Esophagus squamous epithelium (tissue), 5 donors: ENCODE measurements around the gene BBS9. TPM values are rescaled to one million over a fixed set of nuclear protein-coding genes. Genes with fewer than 3 reads are reported as not detected.

Source experiments
- DNase-seq: peaks from one replicate; lab custom pipeline; 2025; lab: John Stamatoyannopoulos, UW
- H3K27ac ChIP-seq, 4 donors: fragments of 200-600 bp; sonication (generic); one replicate each; pipeline ENCODE4 v1.5.1; 2016 to 2019; ENCODE audit warnings: mild to moderate bottlenecking in 1 of 4
- H3K27me3 ChIP-seq, 4 donors: fragments of 200-600 bp; sonication (generic); 1 replicate in 3 of 4; 2 replicates in 1 of 4; pipeline versions ENCODE4 v1.5.1 to v1.6.0; 2017 to 2021; ENCODE audit warnings: antibody characterized with exemption in 1 of 4
- H3K36me3 ChIP-seq, 3 donors: fragments of 200-600 bp; sonication (generic); one replicate each; pipeline ENCODE4 v1.5.1; 2016 to 2019
- H3K4me1 ChIP-seq, 3 donors: fragments of 200-600 bp; sonication (generic); one replicate each; pipeline ENCODE4 v1.5.1; 2017 to 2019
- H3K4me3 ChIP-seq, 4 donors: fragments of 200-600 bp; sonication (generic); 1 replicate in 3 of 4; 2 replicates in 1 of 4; pipeline ENCODE4 v1.5.1; 2016 to 2019; ENCODE audit warnings: mild to moderate bottlenecking in 2 of 4, moderate library complexity in 1 of 4
- H3K9me3 ChIP-seq, 3 donors: fragments of 200-600 bp; sonication (generic); one replicate each; pipeline ENCODE4 v1.5.1; 2016 to 2019
- POLR2A ChIP-seq, 4 donors: fragments of 450-650 bp; IDR thresholded peaks; one replicate each; pipeline ENCODE4 v1.6.1; 2017; ENCODE audit warnings: antibody characterized with exemption in 4 of 4, mild to moderate bottlenecking in 4 of 4, moderate library complexity in 3 of 4
- WGBS, 2 donors: methylation state at CpG; one replicate each; pipeline ENCODE4 v1.1.5; 2018; 5-methylcytosine and 5-hydroxymethylcytosine counted together
- intact Hi-C: fragments of 100-400 bp; cut with DNase I; formaldehyde crosslinking; loops from one replicate; pipeline ENCODE4 v1.15.0; 2022
- total RNA-seq, 4 donors: library from RNA; depleted of rRNA; stranded (reverse); fragments of >200 nt; gene quantifications; one replicate each; pipeline ENCODE4 v1.1.0, GENCODE V29; 2016
- TF ChIP-seq, protein P1 (sequence below), 6 experiments: fragments of 450-650 bp in 4 of 6; fragments of 200-600 bp in 2 of 6; sonication (generic) in 2 of 6; IDR thresholded peaks; one replicate each; pipeline ENCODE4 v1.5.1; 2016 to 2019; ENCODE audit warnings: antibody characterized with exemption in 6 of 6, mild to moderate bottlenecking in 4 of 6, moderate library complexity in 4 of 6
- donor health status: DM: yes; HTN: yes; CAD: no.

The BBS9 gene
- total RNA-seq, 4 donors from 2014 or later: 4.8 to 16.8 (median 7.6) TPM

DNA sequence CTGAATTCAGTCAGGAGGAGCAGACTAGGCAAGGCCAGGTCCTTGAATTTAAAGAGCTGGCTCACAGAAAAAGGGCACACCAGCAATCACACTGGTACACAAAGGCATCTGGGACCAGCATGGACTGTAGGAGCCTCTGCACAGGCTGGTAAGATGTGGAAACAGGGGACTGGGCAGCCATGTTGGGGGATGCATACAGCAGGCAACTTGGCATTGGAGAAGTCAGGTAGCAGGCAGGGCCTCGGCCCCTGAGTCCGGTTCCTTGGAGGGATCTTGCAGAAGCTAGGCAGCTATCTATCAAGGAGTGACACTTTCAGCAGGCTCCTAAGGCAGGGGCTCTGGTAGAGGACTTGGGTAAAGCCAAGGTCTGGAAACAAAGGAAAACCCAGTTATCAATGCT lies 399.7 kb downstream of the BBS9 start:
- Histone ChIP-seq H3K9me3 (no peaks in the 10 kb centered on the region), H3K27me3 (no peaks in the 10 kb centered on the region), H3K4me1 (no peaks in the 10 kb centered on the region), H3K27ac (no peak overlapping the region), H3K36me3 (peaks cover 0 to 4% (median 0%) of the 10 kb centered on the region in 3 donors), H3K4me3 (no peak overlapping the region)
- intact Hi-C loops: no loop called here
- DNase-seq: no peak
- no peak for TF ChIP-seq POLR2A (IDR thresholded peaks at IDR 0.05)
- TF ChIP-seq, protein P1, sequence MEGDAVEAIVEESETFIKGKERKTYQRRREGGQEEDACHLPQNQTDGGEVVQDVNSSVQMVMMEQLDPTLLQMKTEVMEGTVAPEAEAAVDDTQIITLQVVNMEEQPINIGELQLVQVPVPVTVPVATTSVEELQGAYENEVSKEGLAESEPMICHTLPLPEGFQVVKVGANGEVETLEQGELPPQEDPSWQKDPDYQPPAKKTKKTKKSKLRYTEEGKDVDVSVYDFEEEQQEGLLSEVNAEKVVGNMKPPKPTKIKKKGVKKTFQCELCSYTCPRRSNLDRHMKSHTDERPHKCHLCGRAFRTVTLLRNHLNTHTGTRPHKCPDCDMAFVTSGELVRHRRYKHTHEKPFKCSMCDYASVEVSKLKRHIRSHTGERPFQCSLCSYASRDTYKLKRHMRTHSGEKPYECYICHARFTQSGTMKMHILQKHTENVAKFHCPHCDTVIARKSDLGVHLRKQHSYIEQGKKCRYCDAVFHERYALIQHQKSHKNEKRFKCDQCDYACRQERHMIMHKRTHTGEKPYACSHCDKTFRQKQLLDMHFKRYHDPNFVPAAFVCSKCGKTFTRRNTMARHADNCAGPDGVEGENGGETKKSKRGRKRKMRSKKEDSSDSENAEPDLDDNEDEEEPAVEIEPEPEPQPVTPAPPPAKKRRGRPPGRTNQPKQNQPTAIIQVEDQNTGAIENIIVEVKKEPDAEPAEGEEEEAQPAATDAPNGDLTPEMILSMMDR (IDR thresholded peaks at IDR 0.05): no peak
- 89 to 94% methylated on average over 2 of the region's 2 CpGs for WGBS, 2 donors

DNA sequence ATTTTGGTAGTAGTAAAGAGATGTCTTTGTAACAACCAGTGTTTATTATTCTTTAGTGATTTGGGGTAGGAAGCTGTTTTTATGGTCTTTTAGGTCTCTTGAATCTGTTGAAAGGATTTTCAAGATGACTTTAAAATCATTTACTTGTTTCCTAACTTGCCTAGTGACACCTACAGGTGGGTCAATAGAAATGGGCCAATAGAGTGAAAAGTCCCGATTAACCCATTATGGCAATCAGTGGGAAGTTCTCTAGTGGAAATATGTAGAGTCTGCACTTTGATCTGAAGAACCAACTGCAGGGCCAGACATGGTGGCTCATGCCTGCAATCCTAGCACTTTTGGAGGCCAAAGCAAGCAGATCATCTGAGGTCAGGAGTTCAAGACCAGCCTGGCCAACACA lies 401.3 kb downstream of the BBS9 start:
- DNase-seq: no peak
- WGBS, 2 donors: 80 to 93% methylated on average over 1 of the region's 1 CpG
- Histone ChIP-seq H3K4me3 (no peak overlapping the region), H3K4me1 (no peaks in the 10 kb centered on the region), H3K27ac (no peak overlapping the region), H3K9me3 (no peaks in the 10 kb centered on the region), H3K36me3 (peaks cover 0 to 13% (median 0%) of the 10 kb centered on the region in 3 donors), H3K27me3 (no peaks in the 10 kb centered on the region)
- intact Hi-C loops: no loop called here
- TF ChIP-seq, protein P1 (IDR thresholded peaks at IDR 0.05): no peak
- TF ChIP-seq POLR2A (IDR thresholded peaks at IDR 0.05): no peak

DNA sequence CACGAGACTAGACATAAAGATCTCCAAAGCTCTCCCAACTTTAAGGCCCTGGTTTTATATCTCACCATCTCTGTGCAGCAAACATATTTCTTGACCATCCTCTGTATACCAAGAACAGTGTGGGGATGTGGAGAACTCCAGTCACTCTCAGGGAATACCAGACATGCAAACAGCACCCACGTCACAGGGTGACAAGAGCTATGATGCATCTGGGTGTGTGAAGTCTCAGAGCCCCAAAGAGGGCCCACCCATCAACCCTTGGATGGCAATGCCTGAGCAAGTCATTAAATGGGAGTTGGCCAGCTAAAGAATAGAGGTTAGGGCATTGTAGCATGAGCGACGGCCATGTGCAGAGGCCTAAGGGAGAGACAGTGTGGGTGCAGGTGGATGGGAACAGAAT lies 402.5 kb downstream of the BBS9 start:
- no peak for TF ChIP-seq POLR2A (IDR thresholded peaks at IDR 0.05)
- TF ChIP-seq, protein P1 (IDR thresholded peaks at IDR 0.05): no peak
- Histone ChIP-seq H3K4me3 (no peak overlapping the region), H3K36me3 (peaks cover 0 to 13% (median 0%) of the 10 kb centered on the region in 3 donors), H3K27me3 (no peaks in the 10 kb centered on the region), H3K4me1 (no peaks in the 10 kb centered on the region), H3K27ac (no peak overlapping the region), H3K9me3 (no peaks in the 10 kb centered on the region)
- intact Hi-C loops: no loop called here
- DNase-seq: no peak
- WGBS, 2 donors: 97 to 98% methylated on average over 4 of the region's 4 CpGs

DNA sequence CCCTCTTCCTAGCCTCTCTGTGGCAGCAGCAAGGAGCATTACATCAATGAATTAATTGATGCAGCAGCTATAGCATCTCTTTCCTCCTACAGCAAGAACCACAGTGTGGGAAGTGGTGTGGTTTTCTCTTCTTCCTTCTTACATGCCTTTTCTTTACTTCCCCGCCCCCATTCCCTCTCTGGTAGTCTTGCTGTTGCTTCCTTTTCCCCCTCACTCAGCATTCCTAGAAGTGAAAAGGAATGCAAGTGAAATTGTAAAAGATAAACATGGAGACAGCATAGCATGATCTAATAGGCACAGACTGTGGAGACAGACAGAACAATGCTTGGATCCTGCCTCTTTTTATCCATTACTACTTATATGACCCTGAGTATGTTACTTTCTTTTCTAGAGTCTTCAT lies 405.5 kb downstream of the BBS9 start:
- WGBS, 2 donors: 73 to 83% methylated on average over 1 of the region's 1 CpG
- intact Hi-C loops: no loop called here

DNA sequence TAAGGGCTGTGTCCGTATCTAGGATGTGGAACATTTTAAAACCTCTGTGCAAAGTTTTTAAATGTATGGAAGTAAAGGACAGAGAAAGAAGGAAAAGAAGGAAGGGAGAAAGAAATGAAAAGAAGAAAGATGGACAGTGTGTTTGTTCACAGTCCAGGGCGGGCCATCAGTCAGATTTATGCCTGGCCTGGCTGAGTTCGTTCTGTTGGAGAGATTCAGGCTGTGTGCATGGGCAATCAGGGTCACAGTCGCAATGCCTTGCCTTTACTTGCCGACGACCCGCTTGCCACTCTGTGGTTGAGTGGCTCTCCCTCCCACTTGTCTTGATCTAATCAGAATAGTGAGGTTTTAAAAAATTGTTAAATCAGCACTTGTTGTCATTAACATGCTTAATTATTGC lies 406.6 kb downstream of the BBS9 start:
- intact Hi-C loops: no loop called here
- TF ChIP-seq, protein P1 (IDR thresholded peaks at IDR 0.05): no peak
- no peak for TF ChIP-seq POLR2A (IDR thresholded peaks at IDR 0.05)
- H3K4me3 ChIP-seq: no peak overlapping the region
- H3K27ac ChIP-seq: no peak overlapping the region
- peaks cover 0 to 13% (median 0%) of the 10 kb centered on the region in 3 donors for H3K36me3 ChIP-seq
- no peaks in the 10 kb centered on the region for H3K9me3 ChIP-seq
- no peaks in the 10 kb centered on the region for H3K27me3 ChIP-seq
- H3K4me1 ChIP-seq: no peaks in the 10 kb centered on the region
- WGBS, 2 donors: 84% methylated on average over 7 of the region's 7 CpGs
- no peak for DNase-seq

More for the DNA sequence above, 405.5 kb downstream of the BBS9 start:
- Histone ChIP-seq H3K4me1 (no peaks in the 10 kb centered on the region), H3K4me3 (no peak overlapping the region), H3K27me3 (no peaks in the 10 kb centered on the region), H3K27ac (no peak overlapping the region), H3K9me3 (no peaks in the 10 kb centered on the region), H3K36me3 (peaks cover 0 to 13% (median 0%) of the 10 kb centered on the region in 3 donors)
- TF ChIP-seq, protein P1 (IDR thresholded peaks at IDR 0.05): no peak
- no peak for TF ChIP-seq POLR2A (IDR thresholded peaks at IDR 0.05)
- no peak for DNase-seq
